T-helper 17 cell (primary cell): ENCODE data around the gene DBP. TPM values are rescaled to one million over a fixed set of nuclear protein-coding genes. Genes with fewer than 3 reads are reported as not detected.
"Not testable (repeated sequence)": the region's sequence is repeated elsewhere in the genome, so short reads cannot be mapped to it uniquely, and the experiment has no call there.

Experiments
- ATAC-seq: fragments of 150-1000 bp; cut with Tn5 transposase; 2 replicates; pipeline ENCODE4 v1.10.0; 2021; ENCODE audit warnings: mild to moderate bottlenecking, moderate library complexity
- DNase-seq, 3 donors: peaks; one replicate each; pipeline versions ENCODE4 v3.0.0 to v3.0.0-alpha.2; 2020 to 2021
- H3K9me3 ChIP-seq: one replicate; pipeline ENCODE4 v1.7.0; 2013; ENCODE audit warnings: low read length, mild to moderate bottlenecking; ENCODE audit not compliant: control insufficient read depth, poor library complexity, severe bottlenecking
- H3K27ac Mint-ChIP-seq: one replicate; pipeline ENCODE4 v1.8.0; 2022; ENCODE audit warnings: mild to moderate bottlenecking, moderate library complexity, mixed read lengths
- H3K27me3 Mint-ChIP-seq: one replicate; pipeline ENCODE4 v1.8.0; 2022; ENCODE audit warnings: mixed read lengths
- H3K36me3 Mint-ChIP-seq: one replicate; pipeline ENCODE4 v1.8.0; 2022; ENCODE audit warnings: low read depth, mixed read lengths
- H3K4me1 Mint-ChIP-seq: one replicate; pipeline ENCODE4 v1.8.0; 2022; ENCODE audit warnings: mild to moderate bottlenecking, mixed read lengths
- H3K4me3 Mint-ChIP-seq: one replicate; pipeline ENCODE4 v1.8.0; 2022; ENCODE audit warnings: mild to moderate bottlenecking, moderate library complexity, mixed read lengths
- total RNA-seq, 4 donors: library from RNA in 2 of 4; stranded (reverse) in 2 of 4; gene quantifications; one replicate each; pipeline ENCODE4 v1.2.3 and lab custom pipeline; 2022 to 2026

Gene DBP
- total RNA-seq (10 to 100 TPM; 29.7 to 38.2 TPM), total RNA-seq (lab: John Stamatoyannopoulos, UW) (36.6 to 65.2 reads per million in 2 donors)

- Mint-ChIP-seq H3K4me1 (peaks cover 38% of the 10 kb centered on the region), H3K36me3 (peaks cover 3% of the 10 kb centered on the region), H3K27ac (peak within 1 kb of the TSS; percentile 97), H3K27me3 (no peaks in the 10 kb centered on the region), H3K4me3 (peak within 1 kb of the TSS; percentile 99)
- ATAC-seq = no peak
- peak in 1 of 3 donors; percentile 23 for DNase-seq
- no peaks in the 10 kb centered on the region for H3K9me3 ChIP-seq
These were observed at the start of gene DBP for GRCh38 chr19:48636859-48637448. TSS of gene DBP (minus strand) at chr19:48637379. CDS start at chr19:48636994, 385 bp downstream.

- not testable (repeated sequence) for ATAC-seq, H3K27me3 Mint-ChIP-seq, DNase-seq, H3K4me1 Mint-ChIP-seq, H3K36me3 Mint-ChIP-seq, H3K27ac Mint-ChIP-seq, H3K9me3 ChIP-seq, H3K4me3 Mint-ChIP-seq
These were observed 49.5 kb upstream of the DBP start for GRCh38 chr19:48686637-48687036.

- no peak overlapping the region for H3K27ac Mint-ChIP-seq
- no peaks in the 10 kb centered on the region for H3K9me3 ChIP-seq
- no peak for ATAC-seq
- no peak overlapping the region for H3K4me3 Mint-ChIP-seq
- H3K4me1 Mint-ChIP-seq = peaks cover 2% of the 10 kb centered on the region
- H3K36me3 Mint-ChIP-seq = no peaks in the 10 kb centered on the region
- DNase-seq = no peak
- H3K27me3 Mint-ChIP-seq = no peaks in the 10 kb centered on the region
These were observed 48.9 kb upstream of the DBP start for GRCh38 chr19:48686088-48686487.

GRCh38 chr19:48685583-48685982 lies 48.4 kb upstream of the DBP start:
- no peaks in the 10 kb centered on the region for H3K9me3 ChIP-seq
- no peak for DNase-seq
- no peak for ATAC-seq
- no peaks in the 10 kb centered on the region for H3K36me3 Mint-ChIP-seq
- H3K27me3 Mint-ChIP-seq = no peaks in the 10 kb centered on the region
- no peak overlapping the region for H3K27ac Mint-ChIP-seq
- no peak overlapping the region for H3K4me3 Mint-ChIP-seq
- peaks cover 2% of the 10 kb centered on the region for H3K4me1 Mint-ChIP-seq

GRCh38 chr19:48683349-48683748 lies 46.2 kb upstream of the DBP start:
- Mint-ChIP-seq H3K4me3 (no peak overlapping the region), H3K36me3 (no peaks in the 10 kb centered on the region), H3K27me3 (no peaks in the 10 kb centered on the region), H3K4me1 (peaks cover 2% of the 10 kb centered on the region), H3K27ac (no peak overlapping the region)
- DNase-seq (no peak), ATAC-seq (no peak)
- H3K9me3 ChIP-seq = no peaks in the 10 kb centered on the region

GRCh38 chr19:48681127-48681470 lies 43.9 kb upstream of the DBP start:
- peaks cover 2% of the 10 kb centered on the region for H3K4me1 Mint-ChIP-seq
- no peaks in the 10 kb centered on the region for H3K36me3 Mint-ChIP-seq
- no peak overlapping the region for H3K4me3 Mint-ChIP-seq
- no peaks in the 10 kb centered on the region for H3K9me3 ChIP-seq
- ATAC-seq (no peak), DNase-seq (no peak)
- no peaks in the 10 kb centered on the region for H3K27me3 Mint-ChIP-seq
- no peak overlapping the region for H3K27ac Mint-ChIP-seq

- no peak for DNase-seq
- no peaks in the 10 kb centered on the region for H3K4me1 Mint-ChIP-seq
- no peaks in the 10 kb centered on the region for H3K36me3 Mint-ChIP-seq
- H3K27me3 Mint-ChIP-seq = no peaks in the 10 kb centered on the region
- no peak for ATAC-seq
- no peaks in the 10 kb centered on the region for H3K9me3 ChIP-seq
- no peak overlapping the region for H3K4me3 Mint-ChIP-seq
- H3K27ac Mint-ChIP-seq = no peak overlapping the region
These were observed 43.4 kb upstream of the DBP start for GRCh38 chr19:48680436-48681126.

- DNase-seq, H3K4me1 Mint-ChIP-seq, H3K27me3 Mint-ChIP-seq, ATAC-seq, H3K9me3 ChIP-seq, H3K4me3 Mint-ChIP-seq, H3K27ac Mint-ChIP-seq, H3K36me3 Mint-ChIP-seq: not testable (repeated sequence)
These were observed 42.8 kb upstream of the DBP start for GRCh38 chr19:48680006-48680405.

- ATAC-seq (no peak), DNase-seq (no peak)
- H3K9me3 ChIP-seq = no peaks in the 10 kb centered on the region
- H3K4me3 Mint-ChIP-seq = no peak overlapping the region
- no peaks in the 10 kb centered on the region for H3K27me3 Mint-ChIP-seq
- peaks cover 6% of the 10 kb centered on the region for H3K4me1 Mint-ChIP-seq
- no peak overlapping the region for H3K27ac Mint-ChIP-seq
- no peaks in the 10 kb centered on the region for H3K36me3 Mint-ChIP-seq
These were observed 41.0 kb upstream of the DBP start for GRCh38 chr19:48678201-48678600.

- no peak for DNase-seq
- ATAC-seq = no peak
- Mint-ChIP-seq H3K27me3 (no peaks in the 10 kb centered on the region), H3K4me3 (no peak overlapping the region), H3K4me1 (peaks cover 6% of the 10 kb centered on the region), H3K36me3 (no peaks in the 10 kb centered on the region), H3K27ac (peak overlapping the region; percentile 63)
- H3K9me3 ChIP-seq = no peaks in the 10 kb centered on the region
These were observed 39.7 kb upstream of the DBP start for GRCh38 chr19:48676887-48677286.

- no peak for ATAC-seq
- Mint-ChIP-seq H3K4me3 (no peak overlapping the region), H3K36me3 (no peaks in the 10 kb centered on the region), H3K27ac (peak overlapping the region; percentile 63), H3K4me1 (peaks cover 6% of the 10 kb centered on the region), H3K27me3 (no peaks in the 10 kb centered on the region)
- no peak for DNase-seq
- no peaks in the 10 kb centered on the region for H3K9me3 ChIP-seq
These were observed 39.3 kb upstream of the DBP start for GRCh38 chr19:48676487-48676886.

GRCh38 chr19:48674921-48675824 lies 38.0 kb upstream of the DBP start:
- DNase-seq = peak; percentile 38 to 71 (median 55)
- ATAC-seq = peak; percentile 95
- H3K27me3 Mint-ChIP-seq = no peaks in the 10 kb centered on the region
- no peak overlapping the region for H3K4me3 Mint-ChIP-seq
- H3K36me3 Mint-ChIP-seq = no peaks in the 10 kb centered on the region
- H3K4me1 Mint-ChIP-seq = peaks cover 6% of the 10 kb centered on the region
- H3K9me3 ChIP-seq = no peaks in the 10 kb centered on the region
- no peak overlapping the region for H3K27ac Mint-ChIP-seq

GRCh38 chr19:48674216-48674809 lies 37.1 kb upstream of the DBP start:
- no peaks in the 10 kb centered on the region for H3K36me3 Mint-ChIP-seq
- ATAC-seq (no peak), DNase-seq (no peak)
- no peaks in the 10 kb centered on the region for H3K9me3 ChIP-seq
- H3K27me3 Mint-ChIP-seq = no peaks in the 10 kb centered on the region
- H3K27ac Mint-ChIP-seq = no peak overlapping the region
- H3K4me3 Mint-ChIP-seq = no peak overlapping the region
- peaks cover 6% of the 10 kb centered on the region for H3K4me1 Mint-ChIP-seq
